ENCODE results near the gene JAG2.

JAG2 gene

GRCh38 chr14:105147671-105148603, 20.6 kb downstream of the JAG2 start:
- TF ChIP-seq CTCF (IDR thresholded peaks at IDR 0.05; ENCODE audit: control insufficient read depth, extremely low read depth, insufficient read depth): no peak
- no peak overlapping the region for H3K4me3 ChIP-seq (ENCODE audit: low read depth, low read length)
- no peak for DNase-seq (ENCODE audit: low read depth)

- TF ChIP-seq CTCF (IDR thresholded peaks at IDR 0.05; ENCODE audit: control insufficient read depth, extremely low read depth, insufficient read depth): no peak
- no peak overlapping the region for H3K4me3 ChIP-seq (ENCODE audit: low read depth, low read length)
- no peak for DNase-seq (ENCODE audit: low read depth)
Measured at GRCh38 chr14:105146976-105147635, 21.5 kb downstream of the JAG2 start.

DNA sequence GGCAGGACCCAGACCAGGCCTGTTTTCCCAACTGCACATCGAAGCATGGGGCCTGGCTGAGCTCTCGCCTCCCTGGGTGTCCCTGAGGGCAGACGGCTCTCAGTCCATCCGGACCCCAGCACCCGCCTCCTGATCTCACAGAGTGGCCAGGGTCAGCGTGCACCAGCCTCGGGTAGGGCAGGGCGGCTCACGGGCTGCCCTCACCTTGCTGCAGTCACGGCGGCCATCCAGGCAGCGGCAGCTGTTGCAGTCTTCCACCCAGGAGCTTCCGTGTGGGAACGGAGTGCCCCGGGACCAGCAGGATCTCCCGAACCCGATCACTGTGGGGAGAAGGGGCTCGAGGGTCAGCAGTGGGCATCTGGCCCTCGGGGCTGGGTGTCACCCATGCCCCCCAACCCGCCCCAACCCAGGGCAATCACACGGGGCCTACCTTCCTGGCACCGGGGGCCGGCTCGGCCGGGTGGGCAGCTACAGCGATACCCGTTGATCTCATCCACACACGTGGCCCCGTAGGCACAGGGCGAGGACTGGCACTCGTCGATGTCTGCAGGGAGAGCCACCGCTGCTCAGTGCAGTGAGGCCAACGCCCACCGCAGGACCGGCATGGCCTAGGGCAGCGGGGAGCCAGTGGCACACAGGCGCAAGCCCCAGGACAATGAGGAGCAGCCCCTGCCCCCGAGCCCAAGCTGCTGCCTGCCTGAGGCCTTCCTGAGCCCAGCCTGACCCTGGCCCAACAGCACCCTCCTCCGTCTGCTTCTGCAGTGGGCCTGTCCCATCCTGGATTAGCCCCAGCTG, 22.2 kb downstream of the JAG2 start:
- no peak for TF ChIP-seq CTCF (IDR thresholded peaks at IDR 0.05; ENCODE audit: control insufficient read depth, extremely low read depth, insufficient read depth)
- no peak for DNase-seq (ENCODE audit: low read depth)
- H3K4me3 ChIP-seq (ENCODE audit: low read depth, low read length): no peak overlapping the region

- TF ChIP-seq CTCF (IDR thresholded peaks at IDR 0.05; ENCODE audit: control insufficient read depth, extremely low read depth, insufficient read depth): no peak
- no peak for DNase-seq (ENCODE audit: low read depth)
Measured at GRCh38 chr14:105145381-105146180, 23.0 kb downstream of the JAG2 start.

GRCh38 chr14:105144666-105145380, 23.8 kb downstream of the JAG2 start:
- DNase-seq (ENCODE audit: low read depth): no peak
- no peak overlapping the region for H3K4me3 ChIP-seq (ENCODE audit: low read depth, low read length)
- TF ChIP-seq CTCF (IDR thresholded peaks at IDR 0.05; ENCODE audit: control insufficient read depth, extremely low read depth, insufficient read depth): no peak

More at GRCh38 chr14:105145381-105146180, 23.0 kb downstream of the JAG2 start:
- H3K4me3 ChIP-seq (ENCODE audit: low read depth, low read length): no peak overlapping the region

Data from LNCaP clone FGC (cell line).